Stimulated activated CD4-positive, alpha-beta T cell treated with anti-CD3 and anti-CD28 coated beads, Interleukin-4, amount 100 ng/mL, for 4 hours (primary cell): Measurements from ENCODE around the gene PRKACA.

Source experiments
- DNase-seq, 2 experiments: peaks; one replicate each; pipeline ENCODE4 v3.0.0-alpha.2; 2020

The PRKACA gene

DNA sequence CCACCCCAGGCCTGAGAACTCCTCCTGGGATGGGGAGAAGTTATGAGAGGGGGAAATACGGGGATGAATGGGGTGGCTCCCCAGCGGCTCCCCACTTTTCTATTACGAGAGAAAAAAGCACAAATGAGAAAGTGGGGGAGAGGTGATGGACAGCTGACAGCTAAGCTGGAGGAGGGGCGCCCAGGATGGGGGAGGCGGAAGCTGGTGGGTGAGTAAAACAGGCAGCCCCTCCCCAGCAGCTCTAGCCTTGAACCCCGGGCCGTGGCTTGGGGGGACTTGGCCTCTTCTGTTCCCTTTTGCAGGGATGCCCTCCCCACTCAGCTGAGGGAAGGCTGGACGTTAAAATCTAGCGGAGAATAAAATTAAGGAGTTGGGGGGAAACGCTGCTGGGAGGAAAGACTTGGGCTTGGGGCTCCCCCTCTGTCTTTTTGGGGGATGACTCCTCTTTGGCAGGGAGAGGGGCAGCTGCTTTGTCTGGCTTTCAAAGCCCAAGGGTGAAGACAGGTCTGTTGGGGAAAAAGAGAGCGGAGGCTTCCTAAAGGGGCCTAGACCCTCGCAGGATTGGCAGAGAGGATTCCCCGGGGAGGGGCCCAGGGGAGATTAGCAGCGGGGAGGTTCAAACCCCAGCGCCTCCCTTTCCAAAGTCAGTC lies 25.6 kb downstream of the PRKACA start:
- DNase-seq = peak in 1 of 2 experiments; percentile 49

- peak; percentile 50 for DNase-seq
These were observed 26.3 kb downstream of the PRKACA start for GRCh38 chr19:14091081-14091812.

DNA sequence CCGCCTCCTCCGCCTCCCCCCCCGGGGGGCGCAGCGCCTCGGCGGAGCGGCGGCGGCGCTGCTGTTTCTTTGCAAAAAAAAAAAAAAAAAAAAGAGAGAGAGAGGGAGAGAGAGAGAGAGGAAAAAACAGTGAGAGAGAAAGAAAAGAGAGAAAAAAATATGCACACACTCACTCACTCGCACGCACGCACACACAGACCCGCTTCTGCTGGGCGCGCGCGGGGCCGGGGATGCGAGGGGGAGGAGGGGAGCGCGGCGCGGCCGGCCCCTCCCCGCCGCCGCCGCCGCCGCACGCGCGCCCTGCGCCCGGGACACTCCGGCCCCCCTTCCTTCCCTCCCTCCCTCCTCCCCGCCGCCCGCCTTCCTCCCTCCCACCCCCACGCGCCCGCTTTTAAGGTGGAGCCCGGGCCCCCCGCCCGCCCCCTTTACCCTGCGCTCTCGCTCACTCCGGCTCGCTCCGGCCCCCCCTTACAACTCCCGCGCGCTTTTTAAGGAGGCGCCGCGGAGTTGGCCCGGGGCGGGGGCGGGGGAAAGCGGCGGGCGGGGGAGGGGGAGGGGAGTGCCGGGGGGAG lies 27.0 kb downstream of the PRKACA start, which contains the start of gene SAMD1:
SAMD1 (minus strand) TSS at position 243 of the 572 bp plus-strand sequence.
- DNase-seq = peak; percentile 86 to 88

DNA sequence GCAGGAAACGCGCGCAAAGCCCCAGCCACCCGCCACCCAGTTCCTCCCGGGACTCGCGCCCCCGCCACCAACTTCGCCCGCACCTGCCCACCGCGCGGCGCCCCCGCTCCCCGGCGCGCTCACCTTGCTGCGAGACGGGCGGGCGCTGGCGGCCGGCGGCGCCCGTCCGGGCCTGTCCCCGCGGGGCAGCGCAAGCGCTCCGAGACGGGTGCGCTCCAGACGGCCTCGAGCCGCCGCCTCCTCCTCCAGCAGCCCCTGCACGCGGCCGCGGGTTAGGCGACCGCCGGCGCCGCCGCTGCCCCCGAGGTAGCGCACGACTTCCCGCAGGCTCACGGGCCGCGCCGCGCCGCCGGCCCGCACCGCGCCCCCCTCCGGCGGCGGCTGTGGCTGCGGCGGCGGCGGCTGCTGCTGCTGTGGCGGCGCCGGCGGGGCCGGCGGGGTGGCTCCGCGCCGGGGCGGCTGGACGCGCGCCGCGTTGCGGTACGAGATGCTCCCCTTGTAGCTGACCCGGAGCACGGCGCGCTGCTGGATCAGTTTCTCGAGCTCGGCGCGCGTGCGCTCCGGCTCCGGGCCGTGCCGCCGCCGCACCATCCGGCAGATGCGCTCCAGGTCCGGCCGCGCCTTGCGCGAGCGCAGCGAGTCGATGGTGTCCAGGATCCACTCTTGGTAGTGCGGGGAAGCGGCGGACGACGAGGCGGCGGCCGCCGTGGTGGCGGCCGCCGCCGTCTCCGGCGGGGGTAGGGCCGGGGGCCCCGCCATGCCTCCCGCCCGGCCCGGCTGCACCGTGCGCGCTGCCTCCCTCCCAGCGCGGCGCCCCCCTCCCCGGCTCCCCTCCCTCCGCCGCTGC lies 27.7 kb downstream of the PRKACA start:
- peak; percentile 45 to 50 for DNase-seq

DNA sequence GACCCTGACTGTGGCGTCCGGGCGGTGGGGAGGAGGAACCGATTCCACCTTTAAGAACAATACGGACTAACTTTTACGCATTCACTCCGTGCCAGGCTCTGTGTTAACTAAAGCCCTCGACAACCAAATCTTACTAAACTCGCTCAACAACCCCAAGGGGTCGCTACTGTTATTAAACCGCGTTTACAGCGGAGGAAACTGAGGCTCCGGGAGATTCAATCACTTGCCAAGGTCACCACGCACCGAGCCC lies 28.2 kb downstream of the PRKACA start:
- DNase-seq = peak in 1 of 2 experiments; percentile 22

DNA sequence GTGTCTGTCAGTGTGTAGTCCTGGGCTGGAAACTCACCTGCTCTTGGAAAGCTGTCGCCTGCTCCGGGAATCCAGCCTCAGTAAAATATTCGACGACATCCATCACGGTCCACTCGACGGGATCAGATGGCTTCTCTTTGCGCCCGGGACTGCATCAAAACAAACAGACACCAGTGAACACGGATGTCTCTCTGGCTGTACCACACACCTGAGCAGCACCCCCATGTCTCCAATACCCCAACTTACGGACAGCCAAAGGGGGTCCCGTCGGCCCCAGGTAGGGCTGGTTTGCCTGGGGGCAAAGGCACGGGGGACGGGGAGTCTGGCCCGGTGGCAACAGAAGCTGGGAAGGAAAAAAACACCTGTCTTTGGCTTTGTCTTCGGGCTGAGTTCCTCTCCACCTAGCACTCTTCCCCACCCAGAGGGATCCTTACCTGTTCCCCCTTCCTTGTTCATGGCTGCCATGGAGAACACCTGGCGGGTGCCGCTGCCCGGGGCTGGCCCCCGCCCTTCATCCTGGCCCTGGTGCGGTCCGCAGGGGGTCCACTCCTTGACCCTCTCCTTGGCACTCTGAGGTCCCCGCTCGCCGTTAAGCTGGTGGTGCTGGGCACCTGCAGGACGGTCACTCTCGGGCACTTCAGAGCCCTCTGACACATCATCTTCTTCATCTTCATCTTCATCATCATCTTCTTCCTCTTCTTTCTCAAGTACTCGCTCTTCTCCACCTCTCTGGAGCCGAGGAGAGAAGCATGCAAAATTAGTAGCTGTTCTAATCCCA lies 28.7 kb downstream of the PRKACA start:
- DNase-seq = no peak

- no peak for DNase-seq
These were observed 31.5 kb downstream of the PRKACA start for GRCh38 chr19:14086098-14086497.

GRCh38 chr19:14085309-14085995 lies 32.1 kb downstream of the PRKACA start, which contains the start of gene C19orf67:
TSS of gene C19orf67 (minus strand) at chr19:14085783. CDS start at chr19:14085627, 156 bp downstream.
- no peak for DNase-seq

GRCh38 chr19:14082675-14082960 lies 34.9 kb downstream of the PRKACA start:
- no peak for DNase-seq

DNA sequence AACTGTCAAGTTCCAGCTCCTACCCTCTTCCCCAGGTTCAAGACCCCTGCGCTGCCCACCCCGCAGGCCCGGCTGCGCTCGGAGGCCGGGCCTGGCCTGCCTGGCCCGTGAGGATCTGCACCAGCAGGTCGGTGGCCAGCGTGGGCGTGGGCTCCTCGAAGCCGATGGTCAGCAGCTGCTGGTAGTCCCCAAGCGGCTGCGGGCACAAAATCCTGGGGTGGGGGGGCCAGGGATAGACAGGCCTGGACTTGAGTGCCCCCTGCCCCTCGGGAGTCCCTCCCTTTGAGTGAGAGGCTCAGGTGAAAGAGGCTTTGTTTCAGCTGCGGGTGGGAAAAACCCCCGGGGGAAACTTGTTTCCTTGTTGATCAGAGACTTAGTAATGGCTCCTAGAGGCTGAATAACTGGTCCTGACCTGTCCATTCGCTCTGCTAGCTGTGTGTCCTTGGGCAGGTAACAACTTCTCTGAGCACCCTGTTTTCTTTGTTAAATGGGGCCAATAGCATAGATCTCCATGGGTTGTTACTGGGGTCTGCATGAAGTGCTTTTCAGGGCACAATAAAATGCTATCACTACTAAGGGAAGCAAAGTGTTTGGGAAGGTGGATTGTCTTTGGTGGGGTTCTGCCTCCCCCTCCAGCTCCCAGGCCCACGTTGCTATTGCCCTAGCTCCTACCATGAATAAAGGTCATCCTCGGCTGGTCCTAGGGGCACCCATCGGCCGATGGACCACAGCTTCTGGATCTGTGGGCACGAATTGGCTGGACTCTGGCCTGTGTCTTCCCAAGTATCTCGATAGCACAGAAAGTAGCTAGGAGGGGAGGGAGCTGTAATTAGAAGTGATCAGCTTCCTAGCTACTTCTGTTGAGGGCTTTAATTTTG lies 35.5 kb downstream of the PRKACA start:
- peak; percentile 22 to 31 for DNase-seq

DNA sequence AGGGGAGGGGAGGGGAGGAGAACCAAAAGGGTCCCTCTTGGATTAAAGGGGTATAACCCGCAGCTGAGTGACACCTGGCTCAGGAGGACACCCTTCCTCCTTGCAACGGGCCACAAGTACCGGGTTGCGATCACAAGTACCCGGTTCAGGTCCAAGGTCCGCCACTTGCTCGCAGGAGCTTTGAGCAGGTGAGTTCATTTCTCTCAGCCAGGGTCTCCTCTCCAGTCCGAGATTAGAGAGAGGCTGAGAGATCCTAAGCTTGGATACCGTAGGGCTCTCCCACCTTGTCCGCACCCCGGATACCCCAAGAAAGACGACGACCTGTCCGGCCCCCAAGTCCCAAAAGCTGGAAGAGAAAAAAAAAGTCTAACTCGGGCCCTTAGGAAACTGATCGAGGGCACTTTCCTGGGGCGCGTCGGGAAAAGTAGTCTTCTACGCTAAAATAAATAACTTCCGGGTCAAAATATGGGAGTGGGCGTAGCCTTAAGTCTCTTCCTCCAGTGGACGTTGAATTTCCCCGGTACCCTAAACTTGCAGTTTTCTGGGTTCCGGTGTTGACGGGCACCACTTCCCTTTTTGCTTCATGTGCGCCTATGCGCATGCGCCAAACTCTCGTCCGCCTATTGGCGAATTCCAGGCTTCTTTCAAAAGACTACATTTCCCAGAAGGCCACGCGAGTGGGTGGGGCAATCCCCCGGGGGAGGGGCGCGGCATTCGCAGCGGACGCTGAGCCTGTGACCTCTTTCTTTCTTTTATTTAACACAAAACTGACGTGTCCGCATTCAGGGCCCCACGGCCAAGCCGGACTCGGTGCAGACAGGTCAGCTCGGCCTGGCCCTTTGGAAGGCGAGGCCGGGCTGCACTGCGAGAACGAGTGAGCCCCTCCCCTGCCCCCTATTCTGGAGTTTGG lies 36.4 kb downstream of the PRKACA start:
- DNase-seq = peak; percentile 98 to 99

DNA sequence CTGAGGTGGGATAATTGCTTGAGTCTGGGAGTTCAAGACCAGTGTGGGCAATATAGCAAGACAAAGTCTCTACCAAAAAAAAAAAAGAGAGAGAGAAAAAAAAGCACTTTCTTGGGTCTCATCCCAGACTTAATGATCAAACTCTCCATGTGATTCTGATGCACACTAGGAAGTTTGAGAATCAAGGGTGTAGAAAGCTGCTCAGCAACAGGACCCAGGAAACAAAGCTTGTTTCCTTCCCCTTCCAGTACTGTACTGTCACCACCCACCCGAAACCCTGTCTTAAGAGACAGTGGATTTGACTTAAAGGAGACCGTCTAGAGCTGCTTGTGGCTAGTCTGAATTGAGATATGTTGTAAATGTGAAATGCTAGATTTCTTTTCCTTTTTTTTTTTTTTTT lies 39.2 kb downstream of the PRKACA start:
- no peak for DNase-seq

DNA sequence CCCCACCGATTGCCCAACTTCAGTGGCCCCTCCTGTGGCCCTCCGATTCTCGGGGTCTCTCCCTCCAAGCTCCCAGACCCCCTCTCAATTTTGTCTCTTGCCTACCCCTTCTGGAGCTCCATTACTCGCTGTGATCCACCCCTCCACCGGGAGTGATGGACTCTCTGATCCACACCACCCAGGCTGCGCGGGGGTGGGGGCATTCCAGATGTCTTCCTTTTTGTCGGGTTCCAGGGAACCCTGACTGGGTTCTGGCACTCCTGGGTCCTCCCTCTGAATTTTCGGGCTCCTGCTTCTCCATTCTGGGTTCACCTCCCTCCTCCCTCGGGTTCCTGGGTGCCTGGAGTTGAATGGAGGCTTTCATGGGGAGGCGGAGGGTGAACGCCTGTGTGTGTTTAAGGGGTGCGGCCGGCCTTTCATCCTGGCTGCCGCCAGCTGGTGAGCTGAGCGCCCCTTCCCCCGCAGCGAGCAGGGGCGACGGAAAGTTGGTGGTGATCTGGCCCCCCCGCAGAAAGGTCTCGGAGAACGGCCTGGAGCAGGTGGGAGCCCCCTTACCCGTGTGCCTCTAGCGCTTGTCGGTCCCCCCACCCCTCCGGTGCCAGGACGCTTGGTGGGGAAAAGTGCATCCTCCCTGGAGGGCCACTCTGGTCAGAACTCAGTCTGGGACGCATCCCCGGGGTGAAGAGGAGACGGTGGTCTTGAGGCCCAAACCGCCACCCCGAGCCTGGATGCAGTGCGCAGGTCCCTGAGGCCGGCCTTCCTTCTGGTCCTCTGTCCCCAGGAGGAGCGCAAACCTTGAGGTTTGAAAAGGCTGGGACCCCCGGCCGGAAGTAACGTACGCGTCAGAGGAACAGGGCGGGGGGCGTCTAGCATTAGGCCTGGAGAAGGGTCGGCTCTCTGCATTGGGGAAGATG lies 43.4 kb downstream of the PRKACA start:
- DNase-seq = no peak

DNA sequence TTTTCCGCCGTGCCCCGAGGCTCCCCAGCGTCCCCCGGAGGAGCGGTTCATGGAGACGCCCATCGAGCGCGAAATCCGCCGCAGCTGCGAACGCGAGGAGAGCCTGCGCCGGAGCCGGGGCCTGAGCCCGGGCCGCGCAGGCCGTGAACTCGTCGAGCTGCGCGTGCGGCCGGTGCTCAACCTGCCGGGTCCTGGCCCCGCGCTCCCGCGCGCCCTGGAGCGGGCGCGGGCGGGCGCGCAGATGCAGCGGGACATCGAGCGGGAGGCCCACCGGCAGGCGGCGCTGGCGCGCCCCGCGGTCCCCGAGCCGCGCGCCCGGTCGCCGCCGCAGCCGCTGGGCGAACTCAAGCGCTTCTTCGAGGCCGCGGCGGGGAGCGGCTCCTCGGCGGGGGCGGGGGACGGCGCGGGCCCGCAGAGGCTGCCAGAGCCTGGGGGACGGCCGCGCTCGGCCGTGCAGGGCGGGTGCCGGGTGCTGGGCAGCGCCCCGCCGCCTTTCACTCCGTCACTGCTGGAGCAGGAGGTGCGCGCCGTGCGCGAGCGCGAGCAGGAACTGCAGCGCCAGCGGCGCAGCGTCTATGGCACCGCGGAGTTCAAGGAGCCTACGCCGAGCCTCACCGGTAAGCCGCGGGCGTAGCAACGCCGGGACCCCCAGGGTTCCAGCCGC lies 44.2 kb downstream of the PRKACA start:
- DNase-seq = peak; percentile 65 to 79

DNA sequence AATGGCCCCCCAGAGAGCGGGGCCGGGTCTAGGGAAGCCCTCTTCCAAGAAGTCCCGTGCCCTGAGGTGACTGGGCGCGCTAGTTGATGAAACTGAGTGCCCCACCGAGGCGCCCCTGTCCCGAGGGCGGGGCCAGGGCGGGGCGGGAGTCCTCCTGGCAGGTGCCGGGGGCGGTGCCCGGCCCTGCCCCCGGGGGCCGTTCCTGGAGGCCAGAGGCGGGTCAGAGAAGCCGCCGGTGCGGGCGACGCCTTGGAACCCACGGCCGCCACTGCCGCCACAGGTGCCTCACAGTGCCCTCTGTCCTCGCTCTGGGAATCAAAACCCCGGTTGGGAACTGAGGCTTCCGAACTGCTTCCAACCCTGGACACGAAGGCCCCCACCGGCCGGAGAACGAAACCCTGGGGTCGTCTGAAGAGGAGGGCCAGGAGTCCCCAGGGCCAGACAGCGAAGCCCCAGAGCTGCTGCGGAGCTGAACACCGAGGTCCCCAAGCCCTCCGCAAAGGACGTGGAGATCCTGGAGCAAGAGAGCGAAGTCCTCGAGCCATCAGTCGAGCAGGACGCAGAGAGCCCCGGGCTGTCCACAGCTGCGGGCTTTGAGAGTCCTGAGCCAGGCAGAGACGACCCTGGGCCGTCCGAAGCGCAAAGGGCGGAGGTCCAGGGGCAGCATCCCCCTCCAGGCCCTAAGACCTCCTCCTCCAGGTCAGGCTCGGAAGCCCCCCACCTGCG lies 44.9 kb downstream of the PRKACA start, which contains the start of gene MISP3:
MISP3 (plus strand) TSS at position 252 of the 726 bp plus-strand sequence. CDS start 524 bp downstream, outside the sequence.
- peak in 1 of 2 experiments; percentile 38 for DNase-seq

- DNase-seq = no peak
These were observed 47.1 kb downstream of the PRKACA start for GRCh38 chr19:14070268-14071050.
